Caco-2 (cell line): ENCODE data around the gene COMMD3. TPM values are rescaled to one million over a fixed set of nuclear protein-coding genes. Genes with fewer than 3 reads are reported as not detected.

Experiments
- BruUV-seq: library from RNA; stranded (reverse); fragments of 400-500 nt; replicated peaks from 2 replicates; lab custom pipeline; 2021; lab: Mats Ljungman, UMichigan
- CTCF ChIA-PET: fragments of 300-600 bp; sonication (Branson Sonifier 250); formaldehyde crosslinking; loops from one replicate; lab custom pipeline; 2022; ENCODE audit warnings: antibody characterized with exemption; lab: Charles Lee
- POLR2A ChIA-PET: fragments of 300-600 bp; sonication (Branson Sonifier 250); formaldehyde crosslinking; loops from one replicate; lab custom pipeline; 2022; ENCODE audit warnings: antibody characterized with exemption; lab: Charles Lee
- DNase-seq, 2 experiments: peaks; one replicate each; pipeline versions ENCODE4 v3.0.0 to v3.0.0-alpha.2; 2020 to 2022
- H3K27me3 ChIP-seq: replicated peaks from 2 replicates; pipeline ENCODE4 v1.6.0; 2011; ENCODE audit warnings: low read length; ENCODE audit not compliant: control insufficient read depth, insufficient read depth
- H3K36me3 ChIP-seq: 2 replicates; pipeline ENCODE4 v1.5.1; 2011; ENCODE audit warnings: low read length; ENCODE audit not compliant: control insufficient read depth, insufficient read depth
- H3K4me1 ChIP-seq: fragments of 250-450 bp; sonication (Bioruptor Pico); 2 replicates; pipeline ENCODE4 v1.5.1; 2020; ENCODE audit warnings: mild to moderate bottlenecking
- H3K4me3 ChIP-seq: 2 replicates; pipeline ENCODE4 v1.5.1; 2011; ENCODE audit warnings: low read depth, mild to moderate bottlenecking, control low read depth, low read length
- H3K9me3 ChIP-seq: fragments of 250-450 bp; sonication (Bioruptor Pico); 2 replicates; pipeline ENCODE4 v1.5.1; 2020; ENCODE audit warnings: mild to moderate bottlenecking, moderate library complexity
- H3K27ac Mint-ChIP-seq: one replicate; pipeline ENCODE4 v1.8.0; 2022; ENCODE audit warnings: mixed read lengths; ENCODE audit not compliant: unreplicated experiment
- H3K27me3 Mint-ChIP-seq: one replicate; pipeline ENCODE4 v1.8.0; 2022; ENCODE audit warnings: mixed read lengths; ENCODE audit not compliant: insufficient read depth, unreplicated experiment
- H3K36me3 Mint-ChIP-seq: one replicate; pipeline ENCODE4 v1.8.0; 2022; ENCODE audit warnings: mild to moderate bottlenecking, mixed read lengths; ENCODE audit not compliant: insufficient read depth, unreplicated experiment
- H3K4me1 Mint-ChIP-seq: one replicate; pipeline ENCODE4 v1.8.0; 2022; ENCODE audit warnings: low read depth, mixed read lengths; ENCODE audit not compliant: unreplicated experiment
- H3K4me3 Mint-ChIP-seq: one replicate; pipeline ENCODE4 v1.8.0; 2022; ENCODE audit warnings: mild to moderate bottlenecking, moderate library complexity, mixed read lengths; ENCODE audit not compliant: unreplicated experiment
- H3K9me3 Mint-ChIP-seq: one replicate; pipeline ENCODE4 v1.8.0; 2022; ENCODE audit warnings: mixed read lengths; ENCODE audit not compliant: unreplicated experiment
- CTCF ChIP-seq, 2 experiments: fragments of 200-600 bp in 1 of 2; IDR thresholded peaks; 1 replicate in 1 of 2; 2 replicates in 1 of 2; pipeline versions ENCODE4 v1.5.1 to v1.8.0; 2011 to 2022; ENCODE audit warnings: antibody characterized with exemption in 1 of 2, control low read depth in 1 of 2, inconsistent platforms in 1 of 2, low read depth in 1 of 2, low read length in 1 of 2, mild to moderate bottlenecking in 1 of 2, moderate library complexity in 1 of 2; ENCODE audit not compliant: insufficient read depth in 1 of 2, severe bottlenecking in 1 of 2, unreplicated experiment in 1 of 2
- intact Hi-C: fragments of 100-400 bp; cut with micrococcal nuclease; formaldehyde crosslinking; loops from one replicate; pipeline ENCODE4 v1.10.0; 2022; ENCODE audit not compliant: unreplicated experiment
- total RNA-seq: library from RNA; stranded (reverse); gene quantifications from 2 replicates; pipeline ENCODE4 v1.2.3, GENCODE V29; 2022

COMMD3 gene
- total RNA-seq, 1 experiment from 2014 or later = 50.7 TPM

DNA sequence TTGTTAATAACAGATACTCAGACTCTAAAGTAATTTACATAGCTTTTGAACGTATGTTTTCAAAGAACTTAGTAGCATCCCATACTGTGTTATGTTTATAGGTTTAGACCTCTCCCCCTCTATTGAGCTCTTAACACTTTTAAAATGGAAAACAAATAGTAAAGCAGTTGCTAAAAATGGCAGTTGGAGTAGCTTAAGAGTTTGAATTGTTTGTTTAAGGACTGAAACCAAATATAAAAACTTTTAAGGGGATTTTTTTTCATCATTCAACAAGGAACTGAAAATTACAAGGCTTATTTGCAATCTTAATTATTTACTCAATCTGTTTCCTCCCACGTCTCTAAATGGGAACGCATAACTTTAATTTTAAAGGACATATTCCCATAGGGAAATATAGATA lies 27.5 kb downstream of the COMMD3 start:
- POLR2A ChIA-PET = no interaction called here
- TF ChIP-seq CTCF (IDR thresholded peaks at IDR 0.05; ENCODE audit: insufficient read depth in 1 of 2, low read depth in 1 of 2, low read length in 1 of 2, severe bottlenecking in 1 of 2, unreplicated experiment in 1 of 2) = no peak
- Histone ChIP-seq H3K9me3 (no peaks in the 10 kb centered on the region), H3K4me3 (no peak overlapping the region), H3K36me3 (no peaks in the 10 kb centered on the region), H3K27me3 (no peaks in the 10 kb centered on the region; the same call in 1 of the 2 replicates), H3K4me1 (peaks cover 5% of the 10 kb centered on the region; the same call in 1 of the 2 replicates)
- no peak for DNase-seq
- H3K27me3 Mint-ChIP-seq = peaks cover 5% of the 10 kb centered on the region
- BruUV-seq = no TSS peak
- CTCF ChIA-PET = interaction anchor here (0.6 kb wide), 1 partner anchor 349 kb away, joined by 3 read pairs; no protein-coding TSS in a partner anchor
- peaks cover 7% of the 10 kb centered on the region for H3K36me3 Mint-ChIP-seq
- intact Hi-C loops = loop anchor here (5.0 kb wide), 1 partner anchor 94 kb away; no protein-coding TSS in a partner anchor
- H3K9me3 Mint-ChIP-seq = peaks cover 10% of the 10 kb centered on the region
- H3K4me1 Mint-ChIP-seq = peaks cover 7% of the 10 kb centered on the region
- no peak overlapping the region for H3K4me3 Mint-ChIP-seq
- H3K27ac Mint-ChIP-seq = no peak overlapping the region

DNA sequence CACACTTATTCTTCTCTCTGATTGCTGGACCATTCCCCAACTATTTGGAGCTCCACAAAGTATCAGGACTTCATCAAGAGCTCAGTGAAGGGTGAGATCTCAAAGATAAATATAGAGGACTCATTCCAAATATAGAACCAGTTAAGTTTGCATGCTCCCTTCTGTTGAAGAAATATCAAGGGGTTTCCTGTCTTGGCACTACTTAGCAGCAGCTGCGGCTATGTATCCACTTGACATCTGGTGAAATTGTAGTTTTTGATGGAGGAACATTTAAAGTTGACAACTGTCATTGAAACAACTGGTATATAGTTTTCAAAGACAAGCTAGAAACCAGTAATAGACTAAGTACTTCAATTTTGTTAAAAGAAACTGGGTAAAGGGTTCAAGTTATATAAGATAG lies 28.1 kb downstream of the COMMD3 start:
- peaks cover 5% of the 10 kb centered on the region; the same call in 1 of the 2 replicates for H3K4me1 ChIP-seq
- no TSS peak for BruUV-seq
- Mint-ChIP-seq H3K4me1 (peaks cover 7% of the 10 kb centered on the region), H3K9me3 (peaks cover 10% of the 10 kb centered on the region), H3K27ac (no peak overlapping the region), H3K27me3 (peaks cover 5% of the 10 kb centered on the region), H3K4me3 (no peak overlapping the region), H3K36me3 (peaks cover 7% of the 10 kb centered on the region)
- ChIA-PET POLR2A (no interaction called here), CTCF (no interaction called here)
- H3K27me3 ChIP-seq = no peaks in the 10 kb centered on the region; the same call in 1 of the 2 replicates
- DNase-seq = no peak
- intact Hi-C loops = loop anchor here (5.0 kb wide), 1 partner anchor 93 kb away; no protein-coding TSS in a partner anchor
- H3K36me3 ChIP-seq = no peaks in the 10 kb centered on the region
- no peak for TF ChIP-seq CTCF (IDR thresholded peaks at IDR 0.05; ENCODE audit: insufficient read depth in 1 of 2, low read depth in 1 of 2, low read length in 1 of 2, severe bottlenecking in 1 of 2, unreplicated experiment in 1 of 2)
- no peak overlapping the region for H3K4me3 ChIP-seq
- no peaks in the 10 kb centered on the region for H3K9me3 ChIP-seq

DNA sequence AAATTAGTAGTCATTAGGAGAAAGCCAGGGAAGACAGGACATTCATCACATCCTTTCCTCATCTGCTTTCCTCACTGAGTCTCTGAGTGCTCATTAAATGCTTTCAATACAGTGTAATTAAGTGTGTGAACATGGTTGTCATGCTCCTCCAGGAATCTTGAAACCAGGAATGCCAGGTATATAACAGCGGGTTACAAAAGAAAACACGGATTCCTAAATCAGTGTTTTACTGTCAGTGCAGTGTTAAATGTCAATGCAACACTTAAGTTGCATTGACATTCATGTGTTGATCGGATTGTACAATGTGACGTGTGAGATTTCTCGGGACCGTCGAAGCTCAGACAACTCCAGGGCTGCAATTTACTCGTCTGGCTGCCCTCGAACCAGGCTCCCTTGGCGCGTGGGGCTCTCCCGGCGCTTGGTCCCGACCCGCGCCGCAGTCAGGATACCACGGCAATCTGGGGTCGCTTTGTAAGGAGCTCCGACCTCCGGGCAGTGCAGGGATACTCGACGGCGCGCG lies 28.7 kb downstream of the COMMD3 start:
- CTCF ChIA-PET = no interaction called here
- POLR2A ChIA-PET = no interaction called here
- Histone ChIP-seq H3K4me3 (no peak overlapping the region), H3K27me3 (no peaks in the 10 kb centered on the region; the same call in 1 of the 2 replicates), H3K9me3 (no peaks in the 10 kb centered on the region), H3K4me1 (peaks cover 2% of the 10 kb centered on the region; the same call in 1 of the 2 replicates), H3K36me3 (no peaks in the 10 kb centered on the region)
- Mint-ChIP-seq H3K27me3 (peaks cover 5% of the 10 kb centered on the region), H3K36me3 (peaks cover 6% of the 10 kb centered on the region), H3K9me3 (peaks cover 10% of the 10 kb centered on the region), H3K4me1 (peaks cover 7% of the 10 kb centered on the region), H3K27ac (no peak overlapping the region), H3K4me3 (no peak overlapping the region)
- no peak for TF ChIP-seq CTCF (IDR thresholded peaks at IDR 0.05; ENCODE audit: insufficient read depth in 1 of 2, low read depth in 1 of 2, low read length in 1 of 2, severe bottlenecking in 1 of 2, unreplicated experiment in 1 of 2)
- intact Hi-C loops = loop anchor here (5.0 kb wide), 1 partner anchor 92 kb away; no protein-coding TSS in a partner anchor
- no peak for DNase-seq
- no TSS peak for BruUV-seq
